Measurements from ENCODE around the gene NOTUM.
A peak's percentile ranks its signal among the peaks of the same experiment; 100 is the strongest.

NOTUM gene

GRCh38 chr17:81980707-81981343 is 19.8 kb upstream of the NOTUM start:
- H3K9me3 ChIP-seq (ENCODE audit: control insufficient read depth, insufficient read depth, low read depth, low read length), result no peaks in the 10 kb centered on the region
- peaks cover 9 to 42% of the 10 kb centered on the region in 2 experiments; a peak in 2 of 3 replicates for H3K36me3 ChIP-seq (ENCODE audit: control insufficient read depth in 2 of 2, insufficient read depth in 1 of 2, low read length in 2 of 2)
- no peak for TF ChIP-seq SALL2 (tag by site-specific recombination; IDR thresholded peaks at IDR 0.05; ENCODE audit: borderline replicate concordance)
- no peak for TF ChIP-seq ZNF169 (tag by site-specific recombination; IDR thresholded peaks at IDR 0.05)
- TF ChIP-seq ZNF266 (tag by site-specific recombination; IDR thresholded peaks at IDR 0.05; ENCODE audit: low read depth), result no peak
- TF ChIP-seq ZNF654 (tag by site-specific recombination; IDR thresholded peaks at IDR 0.05; ENCODE audit: low read depth), result no peak
- TF ChIP-seq ZIC2 (tag by site-specific recombination; IDR thresholded peaks at IDR 0.05), result peak; percentile 51
- TF ChIP-seq ZNF335 (tag by site-specific recombination; conservative IDR thresholded peaks at IDR 0.05), result no peak
- no peak for TF ChIP-seq ZNF366 (tag by site-specific recombination; conservative IDR thresholded peaks at IDR 0.05)
- POLR2A ChIA-PET, result interaction anchor here (0.7 to 1.0 kb wide), 2 partner anchors 11 to 49 kb away, joined by 3 read pairs; no protein-coding TSS in a partner anchor
- no peak overlapping the region for H3K4me3 ChIP-seq (ENCODE audit: low read depth, low read length)
- CTCF ChIA-PET, result interaction anchor here (0.6 to 3.3 kb wide), 4 partner anchors 21 to 64 kb away, joined by 3 to 16 read pairs (median 5); no protein-coding TSS in a partner anchor
- H3K4me1 ChIP-seq (ENCODE audit: control insufficient read depth, insufficient read depth, low read length), result peaks cover 5% of the 10 kb centered on the region
- 0 out of 2 replicates have a peak overlapping the region, but pooled peaks have one; percentile 53 for H3K27ac ChIP-seq (ENCODE audit: extremely low read depth, low read depth, low read length)

GRCh38 chr17:81980122-81980521 is 19.1 kb upstream of the NOTUM start:
- ChIA-PET CTCF (interaction anchor here (0.6 to 3.3 kb wide), 6 partner anchors 12 to 42 kb away, joined by 3 to 16 read pairs (median 5); no protein-coding TSS in a partner anchor), POLR2A (interaction anchor here (0.6 to 1.0 kb wide), 6 partner anchors 12 to 1642 kb away, joined by 3 to 4 read pairs (median 3); partner anchors contain the start of gene RAC3)
- no peaks in the 10 kb centered on the region for H3K9me3 ChIP-seq (ENCODE audit: control insufficient read depth, insufficient read depth, low read depth, low read length)
- peak overlapping the region; percentile 53; the same call in 1 of the 2 replicates for H3K27ac ChIP-seq (ENCODE audit: extremely low read depth, low read depth, low read length)
- no peak for TF ChIP-seq ZNF175 (tag by site-specific recombination; IDR thresholded peaks at IDR 0.05)
- TF ChIP-seq TSHZ1 (tag by site-specific recombination; IDR thresholded peaks at IDR 0.05; ENCODE audit: borderline replicate concordance), result no peak
- peak; percentile 56; the same call in 1 of the 2 replicates for TF ChIP-seq HIC1 (tag by site-specific recombination; IDR thresholded peaks at IDR 0.05)
- TF ChIP-seq ZNF18 (tag by site-specific recombination; IDR thresholded peaks at IDR 0.05), result no peak
- TF ChIP-seq SALL2 (tag by site-specific recombination; IDR thresholded peaks at IDR 0.05; ENCODE audit: borderline replicate concordance), result no peak
- TF ChIP-seq BCL6B (tag by site-specific recombination; IDR thresholded peaks at IDR 0.05), result no peak
- no peak overlapping the region for H3K4me3 ChIP-seq (ENCODE audit: low read depth, low read length)
- peaks cover 9 to 35% of the 10 kb centered on the region in 2 experiments; a peak in 2 of 3 replicates for H3K36me3 ChIP-seq (ENCODE audit: control insufficient read depth in 2 of 2, insufficient read depth in 1 of 2, low read length in 2 of 2)
- H3K4me1 ChIP-seq (ENCODE audit: control insufficient read depth, insufficient read depth, low read length), result peaks cover 5% of the 10 kb centered on the region

Measured in HEK293 (cell line).